Measurements from ENCODE around the gene BCKDHB.

The BCKDHB gene

DNA sequence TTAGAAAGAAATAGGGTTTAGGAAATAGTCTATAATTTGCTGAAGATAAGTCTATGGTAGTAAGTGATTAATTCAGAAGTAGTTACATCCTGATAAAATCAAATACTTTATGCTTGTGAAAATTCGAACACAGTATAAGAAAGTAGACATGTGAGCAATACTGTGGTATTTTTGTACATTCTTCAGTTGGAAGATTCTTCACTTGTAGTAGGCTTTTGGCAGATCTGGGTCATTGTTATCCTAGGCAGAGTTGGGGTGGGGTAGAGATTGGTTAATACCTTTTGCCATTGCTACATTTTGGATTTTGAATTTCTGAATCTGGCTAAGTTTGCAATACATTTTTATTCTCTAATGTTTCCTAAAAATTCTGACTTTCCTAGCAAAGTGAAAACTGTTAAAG lies 197.5 kb downstream of the BCKDHB start:
- TF ChIP-seq, protein P1, sequence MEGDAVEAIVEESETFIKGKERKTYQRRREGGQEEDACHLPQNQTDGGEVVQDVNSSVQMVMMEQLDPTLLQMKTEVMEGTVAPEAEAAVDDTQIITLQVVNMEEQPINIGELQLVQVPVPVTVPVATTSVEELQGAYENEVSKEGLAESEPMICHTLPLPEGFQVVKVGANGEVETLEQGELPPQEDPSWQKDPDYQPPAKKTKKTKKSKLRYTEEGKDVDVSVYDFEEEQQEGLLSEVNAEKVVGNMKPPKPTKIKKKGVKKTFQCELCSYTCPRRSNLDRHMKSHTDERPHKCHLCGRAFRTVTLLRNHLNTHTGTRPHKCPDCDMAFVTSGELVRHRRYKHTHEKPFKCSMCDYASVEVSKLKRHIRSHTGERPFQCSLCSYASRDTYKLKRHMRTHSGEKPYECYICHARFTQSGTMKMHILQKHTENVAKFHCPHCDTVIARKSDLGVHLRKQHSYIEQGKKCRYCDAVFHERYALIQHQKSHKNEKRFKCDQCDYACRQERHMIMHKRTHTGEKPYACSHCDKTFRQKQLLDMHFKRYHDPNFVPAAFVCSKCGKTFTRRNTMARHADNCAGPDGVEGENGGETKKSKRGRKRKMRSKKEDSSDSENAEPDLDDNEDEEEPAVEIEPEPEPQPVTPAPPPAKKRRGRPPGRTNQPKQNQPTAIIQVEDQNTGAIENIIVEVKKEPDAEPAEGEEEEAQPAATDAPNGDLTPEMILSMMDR (IDR thresholded peaks at IDR 0.05; ENCODE audit: low read depth, low read length), result no peak
- no peak overlapping the region for H3K4me3 ChIP-seq (replicated peaks in 1 of 2; ENCODE audit: low read depth in 2 of 2, low read length in 2 of 2)
- peak; percentile 20 to 29 for DNase-seq (ENCODE audit: low read depth in 2 of 2)

DNA sequence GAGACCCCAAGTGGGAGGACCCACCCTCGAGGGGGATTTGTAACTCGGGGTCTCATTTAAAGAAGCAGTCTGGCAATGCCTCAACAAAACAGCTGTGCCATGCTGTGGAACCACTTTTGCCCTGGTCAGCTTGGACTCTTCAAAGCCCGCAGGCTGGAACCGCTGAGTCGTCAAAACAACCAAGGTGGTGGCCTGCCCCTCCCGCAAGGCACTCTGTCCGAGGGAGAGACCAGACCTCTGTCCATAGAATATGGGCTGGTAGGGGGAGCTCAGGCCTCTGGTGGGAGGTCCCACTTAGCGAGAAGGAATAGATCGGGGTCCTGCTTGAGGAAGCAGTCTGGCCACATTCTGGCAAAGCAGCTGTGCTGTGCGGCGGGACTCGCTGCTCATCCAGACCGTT lies 208.1 kb downstream of the BCKDHB start:
- TF ChIP-seq, protein P1 (IDR thresholded peaks at IDR 0.05; ENCODE audit: low read depth, low read length), result no peak
- no peak for DNase-seq (ENCODE audit: low read depth in 2 of 2)
- no peak overlapping the region for H3K4me3 ChIP-seq (replicated peaks in 1 of 2; ENCODE audit: low read depth in 2 of 2, low read length in 2 of 2)

DNA sequence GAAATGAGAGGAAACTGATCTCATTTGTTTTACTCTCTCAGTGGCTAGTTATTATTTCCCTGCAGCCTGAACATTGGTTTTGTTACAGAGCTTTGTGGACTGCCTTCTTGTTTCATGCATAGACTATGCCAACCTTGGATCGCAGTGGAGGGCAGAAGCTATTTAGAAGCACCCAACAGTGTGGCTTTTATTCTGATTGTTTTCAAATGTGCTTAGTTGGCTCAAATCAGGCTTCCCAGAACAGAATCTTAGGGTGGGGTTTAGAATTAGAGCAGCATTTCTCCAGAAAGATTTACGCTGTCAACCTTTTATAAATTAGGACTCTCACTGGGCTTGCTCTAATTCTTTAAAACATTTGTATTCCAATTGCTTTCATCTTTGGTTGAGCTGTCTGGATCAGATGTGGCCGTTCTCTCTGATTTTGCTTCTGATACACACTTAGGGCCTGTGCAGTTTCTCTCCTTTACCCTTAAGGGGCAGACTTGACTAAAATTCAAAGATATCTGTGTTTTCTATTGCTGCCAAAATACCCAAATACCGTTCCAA lies 210.3 kb downstream of the BCKDHB start:
- H3K4me3 ChIP-seq (replicated peaks in 1 of 2; ENCODE audit: low read depth in 2 of 2, low read length in 2 of 2), result no peak overlapping the region
- no peak for DNase-seq (ENCODE audit: low read depth in 2 of 2)
- TF ChIP-seq, protein P1 (IDR thresholded peaks at IDR 0.05; ENCODE audit: low read depth, low read length), result peak; percentile 11

DNA sequence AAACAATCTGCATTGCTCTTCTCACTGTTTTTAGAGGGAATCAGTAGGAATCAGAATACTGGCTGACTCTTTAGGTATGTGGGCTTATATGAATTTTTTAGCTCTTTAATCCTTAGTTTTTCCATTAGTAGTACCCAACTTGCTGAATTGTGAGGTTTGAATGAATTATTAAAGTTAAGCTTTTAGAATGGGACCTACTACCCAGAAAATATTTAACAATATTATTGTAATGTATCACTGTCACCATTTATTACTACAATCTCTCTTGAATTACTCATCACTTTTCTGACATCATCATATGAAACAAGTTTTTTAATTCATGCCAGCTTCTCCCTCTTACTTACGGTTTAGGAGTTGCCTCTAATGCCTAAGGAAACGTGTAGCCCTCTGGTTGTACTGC lies 212.7 kb downstream of the BCKDHB start:
- TF ChIP-seq, protein P1 (IDR thresholded peaks at IDR 0.05; ENCODE audit: low read depth, low read length), result no peak
- DNase-seq (ENCODE audit: low read depth in 2 of 2), result peak in 1 of 2 donors; percentile 58

DNA sequence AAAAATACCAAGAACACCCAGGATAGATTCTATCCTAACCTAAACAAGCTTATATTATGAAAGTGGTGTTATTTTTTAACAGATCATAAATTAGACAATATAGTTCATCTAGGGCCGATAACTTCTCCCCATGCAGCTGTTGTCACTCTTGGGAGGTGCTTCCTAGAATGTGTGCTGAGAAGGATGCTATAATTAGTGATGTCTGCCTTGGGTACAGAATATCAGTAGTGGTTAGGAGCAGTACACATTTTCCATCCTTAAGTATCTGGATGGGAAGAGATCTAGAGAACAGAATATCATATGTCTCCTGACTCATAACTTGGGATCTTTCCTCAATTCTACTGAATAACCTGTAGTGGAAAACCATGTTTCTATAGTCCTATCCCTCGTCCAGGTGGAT lies 214.5 kb downstream of the BCKDHB start:
- DNase-seq (ENCODE audit: low read depth in 2 of 2), result no peak
- TF ChIP-seq, protein P1 (IDR thresholded peaks at IDR 0.05; ENCODE audit: low read depth, low read length), result no peak
- no peak overlapping the region for H3K4me3 ChIP-seq (replicated peaks in 1 of 2; ENCODE audit: low read depth in 2 of 2, low read length in 2 of 2)

More for the DNA sequence above, 212.7 kb downstream of the BCKDHB start:
- H3K4me3 ChIP-seq (replicated peaks in 1 of 2; ENCODE audit: low read depth in 2 of 2, low read length in 2 of 2), result no peak overlapping the region

DNA sequence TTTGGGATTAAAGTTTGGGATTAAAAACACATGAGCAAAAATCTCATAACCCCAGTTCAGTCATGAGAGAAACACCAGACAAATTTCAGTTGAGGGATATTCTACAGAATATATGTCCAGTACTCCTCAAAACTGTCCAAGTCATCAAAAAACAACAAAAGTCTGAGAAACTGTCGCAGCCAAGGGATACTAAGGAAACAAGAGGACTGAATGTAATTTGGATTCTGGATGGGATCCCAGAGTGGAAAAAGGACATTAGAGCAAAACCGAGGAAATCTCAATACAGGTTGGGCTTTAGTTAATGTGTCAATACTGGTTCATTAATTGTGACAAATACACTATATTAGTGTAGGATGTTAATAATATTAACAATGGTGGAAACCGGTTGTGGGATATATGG lies 219.3 kb downstream of the BCKDHB start:
- TF ChIP-seq, protein P1 (IDR thresholded peaks at IDR 0.05; ENCODE audit: low read depth, low read length), result no peak
- DNase-seq (ENCODE audit: low read depth in 2 of 2), result no peak

DNA sequence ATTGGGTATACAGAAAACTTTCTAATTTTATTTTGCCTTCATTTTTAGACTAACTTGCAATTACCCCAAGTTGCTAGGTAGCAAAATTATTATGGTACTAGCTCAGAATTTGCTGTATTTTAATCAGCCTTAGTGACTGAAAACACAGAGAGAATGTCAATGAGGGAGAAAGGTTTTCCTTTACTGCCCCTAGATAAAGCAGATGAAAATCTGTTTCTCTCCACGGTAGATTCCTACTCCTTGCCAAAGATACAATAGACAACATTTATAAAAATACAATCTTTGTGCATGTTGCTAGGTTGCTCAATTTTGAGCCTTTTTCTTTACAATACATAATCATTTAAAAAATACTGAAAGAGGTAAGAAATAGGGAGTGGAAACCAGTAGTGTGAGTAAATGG lies 222.2 kb downstream of the BCKDHB start:
- TF ChIP-seq, protein P1 (IDR thresholded peaks at IDR 0.05; ENCODE audit: low read depth, low read length), result no peak
- no peak overlapping the region for H3K4me3 ChIP-seq (replicated peaks in 1 of 2; ENCODE audit: low read depth in 2 of 2, low read length in 2 of 2)
- DNase-seq (ENCODE audit: low read depth in 2 of 2), result no peak

More for the DNA sequence above, 219.3 kb downstream of the BCKDHB start:
- no peak overlapping the region for H3K4me3 ChIP-seq (replicated peaks in 1 of 2; ENCODE audit: low read depth in 2 of 2, low read length in 2 of 2)

Measured in cardiac fibroblast (primary cell).